ENCODE results near the gene PHF23. TPM values are rescaled to one million over a fixed set of nuclear protein-coding genes. Genes with fewer than 3 reads are reported as not detected.

Gene PHF23
- total RNA-seq: 27.4 and 34.9 TPM in 2 replicates

DNA sequence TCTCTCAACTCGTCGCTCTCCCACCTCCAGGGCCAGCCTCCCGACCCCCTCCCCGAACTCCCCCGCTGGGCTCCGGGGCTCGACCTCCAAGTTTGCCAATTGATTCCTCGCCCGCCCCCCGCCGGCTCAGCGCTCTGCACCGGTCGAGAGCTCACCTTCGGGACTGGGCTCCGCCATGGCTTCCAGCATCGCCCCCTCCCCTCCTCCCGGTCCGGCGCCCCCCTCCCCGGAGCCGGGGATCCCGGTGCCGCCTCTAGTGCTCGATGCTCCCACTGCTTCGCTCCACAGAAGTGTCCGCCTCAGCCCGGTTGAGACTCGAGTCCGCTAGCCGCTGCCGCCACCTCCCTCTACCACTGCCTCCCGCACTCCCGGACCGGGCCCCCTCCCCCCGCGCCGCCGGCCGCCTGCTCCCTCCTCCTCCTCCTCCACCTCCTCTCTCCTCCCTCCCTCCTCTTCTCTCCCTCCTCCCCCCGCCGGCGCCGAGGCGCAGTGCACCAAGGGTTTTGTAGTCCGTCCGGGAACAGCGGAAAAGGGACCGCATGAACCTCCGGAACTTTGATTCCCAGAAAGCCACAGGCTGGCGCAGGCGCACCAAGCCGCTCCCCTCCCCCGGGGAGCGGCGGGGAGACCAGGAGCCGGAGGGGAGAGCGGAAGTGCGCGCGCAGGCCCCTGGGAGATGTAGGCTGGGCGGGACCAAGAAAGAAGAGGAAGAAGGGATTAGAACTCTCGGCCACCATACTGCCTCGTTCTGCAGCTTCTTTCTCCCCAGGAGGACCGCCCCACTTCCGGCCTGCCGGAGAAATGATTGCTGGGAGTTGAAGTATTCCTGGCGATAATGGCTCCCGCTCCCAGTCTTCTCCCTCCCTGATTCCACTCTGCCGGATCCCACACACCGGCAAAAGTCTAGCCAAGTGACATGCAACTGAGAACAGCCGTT lies at the start of gene PHF23:
Gene PHF23 (minus strand): TSS at position 367 of the 937 bp plus-strand sequence. CDS start 178 bp downstream, at position 189.
- H3K4me3 ChIP-seq (ENCODE audit: low read depth, low read length): peak within 1 kb of the TSS; percentile 74
- peaks cover 18% of the 10 kb centered on the region for H3K36me3 ChIP-seq (ENCODE audit: control insufficient read depth, insufficient read depth, low read length)
- DNase-seq (ENCODE audit: low read depth): peak; percentile 98
- H3K27me3 ChIP-seq (ENCODE audit: control insufficient read depth, insufficient read depth, low read length): no peaks in the 10 kb centered on the region
- TF ChIP-seq, protein P1, sequence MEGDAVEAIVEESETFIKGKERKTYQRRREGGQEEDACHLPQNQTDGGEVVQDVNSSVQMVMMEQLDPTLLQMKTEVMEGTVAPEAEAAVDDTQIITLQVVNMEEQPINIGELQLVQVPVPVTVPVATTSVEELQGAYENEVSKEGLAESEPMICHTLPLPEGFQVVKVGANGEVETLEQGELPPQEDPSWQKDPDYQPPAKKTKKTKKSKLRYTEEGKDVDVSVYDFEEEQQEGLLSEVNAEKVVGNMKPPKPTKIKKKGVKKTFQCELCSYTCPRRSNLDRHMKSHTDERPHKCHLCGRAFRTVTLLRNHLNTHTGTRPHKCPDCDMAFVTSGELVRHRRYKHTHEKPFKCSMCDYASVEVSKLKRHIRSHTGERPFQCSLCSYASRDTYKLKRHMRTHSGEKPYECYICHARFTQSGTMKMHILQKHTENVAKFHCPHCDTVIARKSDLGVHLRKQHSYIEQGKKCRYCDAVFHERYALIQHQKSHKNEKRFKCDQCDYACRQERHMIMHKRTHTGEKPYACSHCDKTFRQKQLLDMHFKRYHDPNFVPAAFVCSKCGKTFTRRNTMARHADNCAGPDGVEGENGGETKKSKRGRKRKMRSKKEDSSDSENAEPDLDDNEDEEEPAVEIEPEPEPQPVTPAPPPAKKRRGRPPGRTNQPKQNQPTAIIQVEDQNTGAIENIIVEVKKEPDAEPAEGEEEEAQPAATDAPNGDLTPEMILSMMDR (IDR thresholded peaks at IDR 0.05; ENCODE audit: insufficient read depth, low read length, severe bottlenecking): no peak
- no peak for FAIRE-seq

DNA sequence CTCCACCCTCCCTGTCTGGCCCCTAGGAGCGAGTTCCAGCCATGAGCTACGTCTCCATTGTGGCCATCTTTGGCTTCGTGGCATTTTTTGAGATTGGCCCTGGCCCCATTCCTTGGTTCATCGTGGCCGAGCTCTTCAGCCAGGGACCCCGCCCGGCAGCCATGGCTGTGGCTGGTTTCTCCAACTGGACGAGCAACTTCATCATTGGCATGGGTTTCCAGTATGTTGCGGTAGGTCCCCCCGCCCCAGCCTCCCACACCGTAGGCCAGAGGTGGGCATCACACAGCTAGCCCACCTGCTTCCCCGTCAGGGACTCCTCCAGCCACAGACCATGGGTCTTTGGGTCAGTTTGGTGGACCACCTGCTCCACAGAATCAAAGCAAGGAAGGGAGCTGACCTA lies 46.4 kb upstream of the PHF23 start:
- TF ChIP-seq, protein P1 (IDR thresholded peaks at IDR 0.05; ENCODE audit: insufficient read depth, low read length, severe bottlenecking): no peak
- peaks cover 5% of the 10 kb centered on the region for H3K27me3 ChIP-seq (ENCODE audit: control insufficient read depth, insufficient read depth, low read length)
- H3K36me3 ChIP-seq (ENCODE audit: control insufficient read depth, insufficient read depth, low read length): no peaks in the 10 kb centered on the region
- no peak for DNase-seq (ENCODE audit: low read depth)
- H3K4me3 ChIP-seq (ENCODE audit: low read depth, low read length): no peak overlapping the region
- no peak for FAIRE-seq

DNA sequence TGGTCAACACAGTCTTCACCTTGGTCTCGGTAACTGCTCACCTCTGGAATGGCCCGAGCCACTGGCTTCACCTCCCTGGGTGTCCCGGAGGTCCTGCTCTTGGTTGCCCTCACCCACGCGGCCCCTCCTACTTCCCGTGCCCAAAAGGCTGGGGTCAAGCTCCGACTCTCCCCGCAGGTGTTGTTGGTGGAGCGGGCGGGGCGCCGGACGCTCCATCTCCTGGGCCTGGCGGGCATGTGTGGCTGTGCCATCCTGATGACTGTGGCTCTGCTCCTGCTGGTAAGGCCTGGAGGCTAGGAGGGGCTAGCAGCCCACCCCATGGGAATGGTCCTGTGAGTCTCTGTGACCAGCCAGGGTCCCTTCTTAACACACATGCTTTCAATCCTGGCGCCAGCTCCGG lies 45.7 kb upstream of the PHF23 start:
- no peak for DNase-seq (ENCODE audit: low read depth)
- Histone ChIP-seq H3K27me3 (ENCODE audit: control insufficient read depth, insufficient read depth, low read length) (peaks cover 5% of the 10 kb centered on the region), H3K4me3 (ENCODE audit: low read depth, low read length) (no peak overlapping the region), H3K36me3 (ENCODE audit: control insufficient read depth, insufficient read depth, low read length) (no peaks in the 10 kb centered on the region)
- TF ChIP-seq, protein P1 (IDR thresholded peaks at IDR 0.05; ENCODE audit: insufficient read depth, low read length, severe bottlenecking): no peak
- FAIRE-seq: no peak

DNA sequence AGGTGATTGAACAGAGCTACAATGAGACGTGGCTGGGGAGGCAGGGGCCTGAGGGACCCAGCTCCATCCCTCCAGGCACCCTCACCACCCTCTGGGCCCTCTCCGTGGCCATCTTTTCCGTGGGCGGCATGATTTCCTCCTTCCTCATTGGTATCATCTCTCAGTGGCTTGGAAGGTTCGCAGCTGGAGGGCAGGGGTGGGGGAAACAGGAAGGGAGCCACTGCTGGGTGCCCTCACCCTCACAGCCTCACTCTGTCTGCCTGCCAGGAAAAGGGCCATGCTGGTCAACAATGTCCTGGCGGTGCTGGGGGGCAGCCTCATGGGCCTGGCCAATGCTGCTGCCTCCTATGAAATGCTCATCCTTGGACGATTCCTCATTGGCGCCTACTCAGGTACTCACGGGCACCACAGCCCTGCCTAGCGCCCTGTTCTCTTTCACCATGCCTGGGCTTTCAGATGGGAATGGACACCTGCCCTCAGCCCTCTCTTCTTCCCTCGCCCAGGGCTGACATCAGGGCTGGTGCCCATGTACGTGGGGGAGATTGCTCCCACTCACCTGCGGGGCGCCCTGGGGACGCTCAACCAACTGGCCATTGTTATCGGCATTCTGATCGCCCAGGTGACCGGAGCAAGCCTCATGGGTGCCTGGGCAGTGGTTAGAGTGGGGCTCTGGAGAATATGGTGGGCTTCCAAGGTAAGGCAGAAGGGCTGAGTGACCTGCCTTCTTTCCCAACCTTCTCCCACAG lies 44.4 kb upstream of the PHF23 start:
- FAIRE-seq (no peak), DNase-seq (ENCODE audit: low read depth) (no peak)
- TF ChIP-seq, protein P1 (IDR thresholded peaks at IDR 0.05; ENCODE audit: insufficient read depth, low read length, severe bottlenecking): no peak
- H3K36me3 ChIP-seq (ENCODE audit: control insufficient read depth, insufficient read depth, low read length): no peaks in the 10 kb centered on the region
- H3K4me3 ChIP-seq (ENCODE audit: low read depth, low read length): no peak overlapping the region
- peaks cover 5% of the 10 kb centered on the region for H3K27me3 ChIP-seq (ENCODE audit: control insufficient read depth, insufficient read depth, low read length)

DNA sequence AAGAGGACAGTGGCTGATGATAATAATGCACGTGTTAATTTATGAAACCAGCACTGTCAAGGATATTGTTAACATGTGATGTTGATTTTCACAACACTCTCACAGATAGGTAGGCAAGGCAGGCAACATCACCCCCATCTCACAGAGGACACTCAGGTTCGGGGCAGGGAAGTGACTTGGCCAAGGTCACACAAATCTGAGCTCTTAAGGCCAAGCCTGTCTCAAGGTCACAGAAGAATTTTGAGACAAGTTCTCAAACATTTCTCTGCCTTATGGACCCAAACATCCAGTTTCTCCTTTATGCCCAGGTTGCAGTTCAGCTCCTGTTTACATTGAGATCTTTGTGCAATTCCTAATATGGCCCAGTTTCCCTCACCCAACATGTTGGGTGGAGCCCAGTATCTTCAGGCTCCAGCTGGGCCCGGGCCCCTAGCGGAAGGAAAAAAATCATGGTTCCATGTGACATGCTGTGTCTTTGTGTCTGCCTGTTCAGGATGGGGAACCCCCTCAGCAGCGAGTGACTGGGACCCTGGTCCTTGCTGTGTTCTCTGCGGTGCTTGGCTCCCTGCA lies 43.6 kb upstream of the PHF23 start:
- Histone ChIP-seq H3K4me3 (ENCODE audit: low read depth, low read length) (no peak overlapping the region), H3K36me3 (ENCODE audit: control insufficient read depth, insufficient read depth, low read length) (no peaks in the 10 kb centered on the region), H3K27me3 (ENCODE audit: control insufficient read depth, insufficient read depth, low read length) (peaks cover 5% of the 10 kb centered on the region)
- TF ChIP-seq, protein P1 (IDR thresholded peaks at IDR 0.05; ENCODE audit: insufficient read depth, low read length, severe bottlenecking): no peak
- DNase-seq (ENCODE audit: low read depth) (no peak), FAIRE-seq (no peak)
